ENCODE data around the gene LBP. TPM values are rescaled to one million over a fixed set of nuclear protein-coding genes. Genes with fewer than 3 reads are reported as not detected.
A peak's percentile ranks its signal among the peaks of the same experiment; 100 is the strongest.

LBP gene
- total and polyA plus RNA-seq, 2 of the 13 experiments (the other 11 are each of a cell fraction or from before 2014, with no cell fraction given) = 0.07 to 0.20 TPM

GRCh38 chr20:38343311-38344106, 2.8 kb upstream of the LBP start (continued):
- TF ChIP-seq NONO (IDR thresholded peaks at IDR 0.05) (no peak), NONO (CRISPR knock-in tag; conservative IDR thresholded peaks at IDR 0.05) (peak; percentile 82), ZNF644 (CRISPR knock-in tag; IDR thresholded peaks at IDR 0.05; ENCODE audit: low read depth) (peak; percentile 62; the same call in 1 of the 2 replicates), MEF2D (CRISPR knock-in tag; IDR thresholded peaks at IDR 0.05) (peak; percentile 58), ZNF350 (CRISPR knock-in tag; IDR thresholded peaks at IDR 0.05; ENCODE audit: borderline replicate concordance, low read depth) (peak; percentile 91), NFYB (CRISPR knock-in tag; IDR thresholded peaks at IDR 0.05) (peak; percentile 50), ZMAT3 (CRISPR knock-in tag; conservative IDR thresholded peaks at IDR 0.05) (peak; percentile 52; the same call in 1 of the 2 replicates), MTA3 (CRISPR knock-in tag; IDR thresholded peaks at IDR 0.05) (no peak), ZNF781 (CRISPR knock-in tag; IDR thresholded peaks at IDR 0.05; ENCODE audit: borderline replicate concordance, not compliant biosample characterization) (peak; percentile 91), ZNF569 (CRISPR knock-in tag; IDR thresholded peaks at IDR 0.05; ENCODE audit: borderline replicate concordance) (no peak), DR1 (CRISPR knock-in tag; IDR thresholded peaks at IDR 0.05) (peak; percentile 25; the same call in 1 of the 2 replicates), ZBTB39 (CRISPR knock-in tag; IDR thresholded peaks at IDR 0.05) (no peak), AHDC1 (CRISPR knock-in tag; IDR thresholded peaks at IDR 0.05; ENCODE audit: borderline replicate concordance) (no peak; the same call in 1 of the 2 replicates), ZFYVE20 (CRISPR knock-in tag; IDR thresholded peaks at IDR 0.05; ENCODE audit: borderline replicate concordance, low read depth) (peak; percentile 31; the same call in 1 of the 2 replicates), NFIB (CRISPR knock-in tag; IDR thresholded peaks at IDR 0.05; ENCODE audit: borderline replicate concordance) (no peak), ZNF232 (CRISPR knock-in tag; IDR thresholded peaks at IDR 0.05; ENCODE audit: borderline replicate concordance) (peak; percentile 79; the same call in 1 of the 2 replicates), TEF (CRISPR knock-in tag; IDR thresholded peaks at IDR 0.05) (peak; percentile 41; the same call in 1 of the 2 replicates)
- TF ChIP-seq, protein P1, sequence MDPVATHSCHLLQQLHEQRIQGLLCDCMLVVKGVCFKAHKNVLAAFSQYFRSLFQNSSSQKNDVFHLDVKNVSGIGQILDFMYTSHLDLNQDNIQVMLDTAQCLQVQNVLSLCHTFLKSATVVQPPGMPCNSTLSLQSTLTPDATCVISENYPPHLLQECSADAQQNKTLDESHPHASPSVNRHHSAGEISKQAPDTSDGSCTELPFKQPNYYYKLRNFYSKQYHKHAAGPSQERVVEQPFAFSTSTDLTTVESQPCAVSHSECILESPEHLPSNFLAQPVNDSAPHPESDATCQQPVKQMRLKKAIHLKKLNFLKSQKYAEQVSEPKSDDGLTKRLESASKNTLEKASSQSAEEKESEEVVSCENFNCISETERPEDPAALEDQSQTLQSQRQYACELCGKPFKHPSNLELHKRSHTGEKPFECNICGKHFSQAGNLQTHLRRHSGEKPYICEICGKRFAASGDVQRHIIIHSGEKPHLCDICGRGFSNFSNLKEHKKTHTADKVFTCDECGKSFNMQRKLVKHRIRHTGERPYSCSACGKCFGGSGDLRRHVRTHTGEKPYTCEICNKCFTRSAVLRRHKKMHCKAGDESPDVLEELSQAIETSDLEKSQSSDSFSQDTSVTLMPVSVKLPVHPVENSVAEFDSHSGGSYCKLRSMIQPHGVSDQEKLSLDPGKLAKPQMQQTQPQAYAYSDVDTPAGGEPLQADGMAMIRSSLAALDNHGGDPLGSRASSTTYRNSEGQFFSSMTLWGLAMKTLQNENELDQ (CRISPR knock-in tag; IDR thresholded peaks at IDR 0.05; ENCODE audit: borderline replicate concordance) = no peak
